ENCODE results near the gene PLPPR1. TPM values are rescaled to one million over a fixed set of nuclear protein-coding genes. Genes with fewer than 3 reads are reported as not detected.

The PLPPR1 gene
- total and polyA plus RNA-seq, 2 donors (not counting 1 experiment from before 2014, with no cell fraction given) = not detected

- no peak for DNase-seq (ENCODE audit: low read depth in 2 of 2)
- Histone ChIP-seq H3K36me3 (ENCODE audit: control insufficient read depth, insufficient read depth, low read length) (no peaks in the 10 kb centered on the region), H3K9me3 (ENCODE audit: control insufficient read depth, insufficient read depth, low read depth, low read length) (no peaks in the 10 kb centered on the region), H3K4me3 (replicated peaks in 1 of 4; ENCODE audit: control extremely low read depth in 1 of 4, insufficient read depth in 1 of 4, low read depth in 3 of 4, low read length in 4 of 4) (no peak overlapping the region), H4K20me1 (ENCODE audit: control insufficient read depth, extremely low read depth, insufficient read depth, low read length) (no peaks in the 10 kb centered on the region), H2AFZ (ENCODE audit: low read length) (no peak overlapping the region), H3K4me1 (ENCODE audit: control insufficient read depth, extremely low read depth, insufficient read depth, low read length) (no peaks in the 10 kb centered on the region), H3K9ac (ENCODE audit: insufficient read depth, low read length) (no peak overlapping the region), H3K27ac (ENCODE audit: insufficient read depth, low read length) (no peak overlapping the region), H3K27me3 (ENCODE audit: control insufficient read depth, insufficient read depth, low read length) (no peaks in the 10 kb centered on the region), H3K4me2 (ENCODE audit: extremely low read depth, insufficient read depth, low read length) (no peak overlapping the region), H3K79me2 (ENCODE audit: control insufficient read depth, insufficient read depth, low read length) (no peaks in the 10 kb centered on the region)
- no peak for TF ChIP-seq CTCF (conservative IDR thresholded peaks at IDR 0.05 in 1 of 2, IDR thresholded peaks at IDR 0.05 in 1 of 2; ENCODE audit: low read depth in 1 of 2, low read length in 2 of 2)
- TF ChIP-seq EZH2 (IDR thresholded peaks at IDR 0.05; ENCODE audit: low read length, missing control alignments) = no peak
Measured at GRCh38 chr9:101219030-101219429, 190.5 kb downstream of the PLPPR1 start.

- Histone ChIP-seq H2AFZ (ENCODE audit: low read length) (no peak overlapping the region), H3K9ac (ENCODE audit: insufficient read depth, low read length) (no peak overlapping the region), H3K27me3 (ENCODE audit: control insufficient read depth, insufficient read depth, low read length) (no peaks in the 10 kb centered on the region), H3K79me2 (ENCODE audit: control insufficient read depth, insufficient read depth, low read length) (no peaks in the 10 kb centered on the region), H3K4me2 (ENCODE audit: extremely low read depth, insufficient read depth, low read length) (no peak overlapping the region), H3K4me3 (replicated peaks in 1 of 4; ENCODE audit: control extremely low read depth in 1 of 4, insufficient read depth in 1 of 4, low read depth in 3 of 4, low read length in 4 of 4) (no peak overlapping the region), H3K36me3 (ENCODE audit: control insufficient read depth, insufficient read depth, low read length) (no peaks in the 10 kb centered on the region), H3K4me1 (ENCODE audit: control insufficient read depth, extremely low read depth, insufficient read depth, low read length) (no peaks in the 10 kb centered on the region), H3K9me3 (ENCODE audit: control insufficient read depth, insufficient read depth, low read depth, low read length) (no peaks in the 10 kb centered on the region), H3K27ac (ENCODE audit: insufficient read depth, low read length) (no peak overlapping the region), H4K20me1 (ENCODE audit: control insufficient read depth, extremely low read depth, insufficient read depth, low read length) (no peaks in the 10 kb centered on the region)
- no peak for TF ChIP-seq CTCF (conservative IDR thresholded peaks at IDR 0.05 in 1 of 2, IDR thresholded peaks at IDR 0.05 in 1 of 2; ENCODE audit: low read depth in 1 of 2, low read length in 2 of 2)
- TF ChIP-seq EZH2 (IDR thresholded peaks at IDR 0.05; ENCODE audit: low read length, missing control alignments) = no peak
- DNase-seq (ENCODE audit: low read depth in 2 of 2) = no peak
Measured at GRCh38 chr9:101220341-101220740, 191.8 kb downstream of the PLPPR1 start.

GRCh38 chr9:101225271-101225670 lies 196.7 kb downstream of the PLPPR1 start:
- Histone ChIP-seq H3K4me1 (ENCODE audit: control insufficient read depth, extremely low read depth, insufficient read depth, low read length) (no peaks in the 10 kb centered on the region), H4K20me1 (ENCODE audit: control insufficient read depth, extremely low read depth, insufficient read depth, low read length) (no peaks in the 10 kb centered on the region), H3K27me3 (ENCODE audit: control insufficient read depth, insufficient read depth, low read length) (no peaks in the 10 kb centered on the region), H3K9ac (ENCODE audit: insufficient read depth, low read length) (no peak overlapping the region), H3K4me2 (ENCODE audit: extremely low read depth, insufficient read depth, low read length) (no peak overlapping the region), H3K9me3 (ENCODE audit: control insufficient read depth, insufficient read depth, low read depth, low read length) (no peaks in the 10 kb centered on the region), H3K79me2 (ENCODE audit: control insufficient read depth, insufficient read depth, low read length) (no peaks in the 10 kb centered on the region), H3K27ac (ENCODE audit: insufficient read depth, low read length) (no peak overlapping the region), H3K4me3 (replicated peaks in 1 of 4; ENCODE audit: control extremely low read depth in 1 of 4, insufficient read depth in 1 of 4, low read depth in 3 of 4, low read length in 4 of 4) (no peak overlapping the region), H2AFZ (ENCODE audit: low read length) (no peak overlapping the region), H3K36me3 (ENCODE audit: control insufficient read depth, insufficient read depth, low read length) (no peaks in the 10 kb centered on the region)
- DNase-seq (ENCODE audit: low read depth in 2 of 2) = no peak
- TF ChIP-seq CTCF (conservative IDR thresholded peaks at IDR 0.05 in 1 of 2, IDR thresholded peaks at IDR 0.05 in 1 of 2; ENCODE audit: low read depth in 1 of 2, low read length in 2 of 2) = no peak
- TF ChIP-seq EZH2 (IDR thresholded peaks at IDR 0.05; ENCODE audit: low read length, missing control alignments) = no peak
